ENCODE data around the gene MAPRE2. TPM values are rescaled to one million over a fixed set of nuclear protein-coding genes. Genes with fewer than 3 reads are reported as not detected.

The MAPRE2 gene
- polyA plus RNA-seq, 1 donor from 2014 or later = 58.9 TPM

GRCh38 chr18:35045806-35046205, 4.6 kb downstream of the MAPRE2 start:
- H3K4me3 ChIP-seq (ENCODE audit: low read length) = peak overlapping the region; percentile 80
- H3K9me3 ChIP-seq (ENCODE audit: low read length) = no peaks in the 10 kb centered on the region
- peaks cover 89% of the 10 kb centered on the region for H3K79me2 ChIP-seq (replicated peaks; ENCODE audit: insufficient read depth, low read length)
- H3F3A ChIP-seq (ENCODE audit: insufficient read depth, low read length, poor library complexity, severe bottlenecking) = peaks cover 17% of the 10 kb centered on the region
- no peaks in the 10 kb centered on the region for H3K27me3 ChIP-seq (ENCODE audit: insufficient read depth, low read depth, low read length)
- no peak overlapping the region for H3K27ac ChIP-seq (ENCODE audit: low read length)
- H2AFZ ChIP-seq (ENCODE audit: low read depth, low read length) = no peak overlapping the region
- H3K9me2 ChIP-seq (ENCODE audit: insufficient read depth, low read length) = no peaks in the 10 kb centered on the region
- H3K9ac ChIP-seq (ENCODE audit: low read length) = no peak overlapping the region
- H3K36me3 ChIP-seq (ENCODE audit: insufficient read depth, low read length) = no peaks in the 10 kb centered on the region
- TF ChIP-seq CTCF (IDR thresholded peaks at IDR 0.05; ENCODE audit: poor library complexity, severe bottlenecking) (no peak), POLR2AphosphoS5 (IDR thresholded peaks at IDR 0.05) (no peak), MXI1 (conservative IDR thresholded peaks at IDR 0.05; ENCODE audit: poor library complexity, severe bottlenecking) (no peak), EZH2 (IDR thresholded peaks at IDR 0.05; ENCODE audit: borderline replicate concordance, insufficient read depth, low read length, poor library complexity, severe bottlenecking) (no peak), RAD21 (conservative IDR thresholded peaks at IDR 0.05) (no peak), SMC3 (conservative IDR thresholded peaks at IDR 0.05; ENCODE audit: poor library complexity) (no peak), EP300 (conservative IDR thresholded peaks at IDR 0.05; ENCODE audit: poor library complexity, severe bottlenecking) (no peak), TAF1 (IDR thresholded peaks at IDR 0.05; ENCODE audit: low read depth) (no peak)
- H3K4me2 ChIP-seq (ENCODE audit: low read length) = peak overlapping the region; percentile 18
- H4K20me1 ChIP-seq (ENCODE audit: insufficient read depth) = peaks cover 22% of the 10 kb centered on the region

GRCh38 chr18:35047697-35048292, 6.6 kb downstream of the MAPRE2 start:
- Histone ChIP-seq H3F3A (ENCODE audit: insufficient read depth, low read length, poor library complexity, severe bottlenecking) (peaks cover 7% of the 10 kb centered on the region), H3K4me2 (ENCODE audit: low read length) (no peak overlapping the region), H3K9ac (ENCODE audit: low read length) (no peak overlapping the region), H3K36me3 (ENCODE audit: insufficient read depth, low read length) (no peaks in the 10 kb centered on the region), H4K20me1 (ENCODE audit: insufficient read depth) (peaks cover 28% of the 10 kb centered on the region), H3K9me3 (ENCODE audit: low read length) (no peaks in the 10 kb centered on the region), H3K27ac (ENCODE audit: low read length) (no peak overlapping the region), H3K4me3 (ENCODE audit: low read length) (no peak overlapping the region), H3K27me3 (ENCODE audit: insufficient read depth, low read depth, low read length) (no peaks in the 10 kb centered on the region), H3K79me2 (replicated peaks; ENCODE audit: insufficient read depth, low read length) (peaks cover 86% of the 10 kb centered on the region), H2AFZ (ENCODE audit: low read depth, low read length) (no peak overlapping the region), H3K9me2 (ENCODE audit: insufficient read depth, low read length) (no peaks in the 10 kb centered on the region)
- TF ChIP-seq TAF1 (IDR thresholded peaks at IDR 0.05; ENCODE audit: low read depth) (no peak), EP300 (conservative IDR thresholded peaks at IDR 0.05; ENCODE audit: poor library complexity, severe bottlenecking) (no peak), EZH2 (IDR thresholded peaks at IDR 0.05; ENCODE audit: borderline replicate concordance, insufficient read depth, low read length, poor library complexity, severe bottlenecking) (no peak), MXI1 (conservative IDR thresholded peaks at IDR 0.05; ENCODE audit: poor library complexity, severe bottlenecking) (no peak), SMC3 (conservative IDR thresholded peaks at IDR 0.05; ENCODE audit: poor library complexity) (no peak), RAD21 (conservative IDR thresholded peaks at IDR 0.05) (no peak), CTCF (IDR thresholded peaks at IDR 0.05; ENCODE audit: poor library complexity, severe bottlenecking) (no peak), POLR2AphosphoS5 (IDR thresholded peaks at IDR 0.05) (no peak), REST (IDR thresholded peaks at IDR 0.05; ENCODE audit: borderline replicate concordance) (no peak)
